ENCODE measurements around the gene ZBTB8OS.
"Not testable (repeated sequence)": the region's sequence is repeated elsewhere in the genome, so short reads cannot be mapped to it uniquely, and the experiment has no call there.

Gene ZBTB8OS

GRCh38 chr1:32650752-32651460, 556 bp upstream of the ZBTB8OS start, which contains the start of gene RBBP4:
Gene RBBP4, plus strand, starts transcription at chr1:32651208. Its CDS starts 99 bp downstream, at chr1:32651307.
- DNase-seq (ENCODE audit: low spot score), result peak; percentile 99

- DNase-seq (ENCODE audit: low spot score), result no peak
These were observed 2.8 kb downstream of the ZBTB8OS start for GRCh38 chr1:32647308-32648134.

- DNase-seq (ENCODE audit: low spot score), result no peak
These were observed 5.9 kb downstream of the ZBTB8OS start for GRCh38 chr1:32644426-32644825.

GRCh38 chr1:32642292-32642827, 8.0 kb downstream of the ZBTB8OS start:
- DNase-seq (ENCODE audit: low spot score), result not testable (repeated sequence)

GRCh38 chr1:32639489-32640075, 10.8 kb downstream of the ZBTB8OS start:
- DNase-seq (ENCODE audit: low spot score), result no peak

- no peak for DNase-seq (ENCODE audit: low spot score)
These were observed 13.3 kb downstream of the ZBTB8OS start for GRCh38 chr1:32636914-32637645.

GRCh38 chr1:32635508-32636277, 14.7 kb downstream of the ZBTB8OS start:
- no peak for DNase-seq (ENCODE audit: low spot score)

- DNase-seq (ENCODE audit: low spot score), result no peak
These were observed 17.5 kb downstream of the ZBTB8OS start for GRCh38 chr1:32632829-32633228.

GRCh38 chr1:32630173-32630572, 20.2 kb downstream of the ZBTB8OS start:
- DNase-seq (ENCODE audit: low spot score), result not testable (repeated sequence)

- no peak for DNase-seq (ENCODE audit: low spot score)
These were observed 22.7 kb downstream of the ZBTB8OS start for GRCh38 chr1:32627596-32628162.

- no peak for DNase-seq (ENCODE audit: low spot score)
These were observed 24.2 kb downstream of the ZBTB8OS start for GRCh38 chr1:32626176-32626575.

GRCh38 chr1:32623775-32624174, 26.6 kb downstream of the ZBTB8OS start:
- no peak for DNase-seq (ENCODE audit: low spot score)

GRCh38 chr1:32622806-32623681, 27.3 kb downstream of the ZBTB8OS start:
- no peak for DNase-seq (ENCODE audit: low spot score)

- DNase-seq (ENCODE audit: low spot score), result no peak
These were observed 28.1 kb downstream of the ZBTB8OS start for GRCh38 chr1:32622205-32622604.

GRCh38 chr1:32619701-32620485, 30.5 kb downstream of the ZBTB8OS start:
- no peak for DNase-seq (ENCODE audit: low spot score)

GRCh38 chr1:32618673-32619221, 31.6 kb downstream of the ZBTB8OS start:
- no peak for DNase-seq (ENCODE audit: low spot score)

- DNase-seq (ENCODE audit: low spot score), result no peak
These were observed 36.9 kb downstream of the ZBTB8OS start for GRCh38 chr1:32613472-32613871.

GRCh38 chr1:32612189-32612881, 38.0 kb downstream of the ZBTB8OS start:
- DNase-seq (ENCODE audit: low spot score), result peak; percentile 91
